ENCODE results near the gene ZNF728.
"Not testable (repeated sequence)": the region's sequence is repeated elsewhere in the genome, so short reads cannot be mapped to it uniquely, and the experiment has no call there.

ZNF728 gene

DNA sequence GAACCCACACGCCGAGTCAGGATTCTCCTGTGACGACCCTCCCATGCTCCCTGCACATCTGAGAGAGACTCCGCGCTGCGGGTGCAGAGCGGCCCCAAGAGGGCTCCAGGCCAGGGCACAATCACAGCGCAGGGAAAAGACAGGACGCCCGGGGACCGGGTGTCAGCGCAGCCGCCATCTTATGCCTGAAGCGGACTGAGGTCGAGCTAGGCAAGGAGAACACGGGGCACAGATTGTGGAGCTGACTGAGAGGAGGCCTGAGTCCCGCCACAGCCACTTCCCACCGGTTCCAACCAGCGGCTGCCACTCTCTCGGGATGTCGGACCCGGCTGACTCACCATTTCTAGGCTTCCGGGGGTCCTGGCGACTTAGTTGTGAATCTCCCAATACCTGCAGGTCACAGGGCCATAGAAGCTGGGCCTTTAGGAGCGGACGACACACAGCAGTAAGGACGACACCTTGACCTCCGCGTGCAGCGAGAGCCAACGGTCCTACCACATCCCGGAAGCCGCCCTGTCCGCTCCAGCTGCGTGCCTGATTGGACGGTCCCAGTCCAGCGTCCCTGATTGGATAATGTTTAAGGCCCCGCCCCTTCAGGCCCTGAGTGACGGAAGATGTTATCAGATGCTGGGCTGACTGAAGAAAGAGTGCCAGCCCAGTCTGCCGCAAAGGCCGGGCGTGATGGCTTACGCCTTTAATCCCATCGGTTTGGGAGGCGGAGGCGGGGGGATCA, at the start of gene ZNF728:
ZNF728 (minus strand) TSS at position 487 of the 733 bp plus-strand sequence; CDS start at position 341, 146 bp downstream.
- no peak within 1 kb of the TSS for H3K9ac ChIP-seq (ENCODE audit: low read depth, low read length)
- H3K36me3 ChIP-seq (ENCODE audit: insufficient read depth, low read length) = no peaks in the 10 kb centered on the region
- H3K4me1 ChIP-seq (ENCODE audit: insufficient read depth, low read length) = no peaks in the 10 kb centered on the region
- no peaks in the 10 kb centered on the region; the same call in 1 of the 2 replicates for H3K9me3 ChIP-seq (ENCODE audit: control insufficient read depth, insufficient read depth, low read length)

- no peaks in the 10 kb centered on the region for H3K9me3 ChIP-seq (ENCODE audit: control insufficient read depth, insufficient read depth, low read length)
- no peak overlapping the region for H3K9ac ChIP-seq (ENCODE audit: low read depth, low read length)
- H3K36me3 ChIP-seq (ENCODE audit: insufficient read depth, low read length) = no peaks in the 10 kb centered on the region
- no peaks in the 10 kb centered on the region for H3K4me1 ChIP-seq (ENCODE audit: insufficient read depth, low read length)
Measured at GRCh38 chr19:23052349-23052748, 49.4 kb upstream of the ZNF728 start.

GRCh38 chr19:23049256-23049655, 46.3 kb upstream of the ZNF728 start:
- Histone ChIP-seq H3K9me3 (ENCODE audit: control insufficient read depth, insufficient read depth, low read length) (no peaks in the 10 kb centered on the region), H3K36me3 (ENCODE audit: insufficient read depth, low read length) (no peaks in the 10 kb centered on the region), H3K9ac (ENCODE audit: low read depth, low read length) (no peak overlapping the region), H3K4me1 (ENCODE audit: insufficient read depth, low read length) (no peaks in the 10 kb centered on the region)

DNA sequence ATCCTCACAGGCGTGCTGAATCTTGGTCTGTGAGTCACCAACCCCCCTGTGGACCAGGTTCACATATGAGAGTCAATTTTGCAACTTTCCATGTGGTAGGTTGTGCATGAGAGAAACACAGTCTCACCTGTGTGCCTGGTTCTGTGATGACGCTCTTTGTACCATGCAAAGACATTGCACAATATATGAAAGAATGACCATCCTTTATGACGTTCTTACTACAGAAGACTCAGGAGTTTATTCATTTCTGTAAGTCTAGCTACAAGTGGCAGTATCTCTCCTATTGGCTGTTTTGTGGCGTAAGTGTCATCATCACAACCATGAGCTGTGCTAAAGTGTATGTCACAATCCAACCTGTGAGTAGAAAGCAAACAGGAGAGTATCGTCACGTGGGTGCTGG, 43.8 kb upstream of the ZNF728 start:
- H3K36me3 ChIP-seq (ENCODE audit: insufficient read depth, low read length) = no peaks in the 10 kb centered on the region
- H3K9me3 ChIP-seq (ENCODE audit: control insufficient read depth, insufficient read depth, low read length) = no peaks in the 10 kb centered on the region
- H3K4me1 ChIP-seq (ENCODE audit: insufficient read depth, low read length) = no peaks in the 10 kb centered on the region
- no peak overlapping the region for H3K9ac ChIP-seq (ENCODE audit: low read depth, low read length)

GRCh38 chr19:23033721-23034120, 30.7 kb upstream of the ZNF728 start:
- H3K9me3 ChIP-seq (ENCODE audit: control insufficient read depth, insufficient read depth, low read length) = no peaks in the 10 kb centered on the region
- no peak overlapping the region for H3K9ac ChIP-seq (ENCODE audit: low read depth, low read length)
- H3K36me3 ChIP-seq (ENCODE audit: insufficient read depth, low read length) = no peaks in the 10 kb centered on the region
- no peaks in the 10 kb centered on the region for H3K4me1 ChIP-seq (ENCODE audit: insufficient read depth, low read length)

DNA sequence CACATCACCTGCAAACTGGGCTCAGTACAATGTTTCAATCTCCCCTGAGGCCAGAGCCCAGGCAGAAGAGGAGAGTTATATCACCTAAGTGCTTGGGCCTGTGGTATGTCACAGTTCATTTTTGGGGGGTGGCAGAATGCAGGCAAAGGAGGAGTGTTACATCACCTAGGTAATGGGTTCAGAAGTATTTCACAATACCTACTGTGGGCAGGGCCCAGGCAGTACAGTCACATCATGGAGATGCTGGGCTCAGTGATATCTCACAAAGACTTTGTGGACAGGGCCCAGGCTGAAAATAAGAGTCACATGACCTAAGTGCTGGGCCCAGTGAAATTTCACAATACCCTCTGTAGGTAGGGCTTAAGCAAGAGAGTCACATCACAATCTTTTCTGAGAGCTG, 12.7 kb upstream of the ZNF728 start:
- H3K4me1 ChIP-seq (ENCODE audit: insufficient read depth, low read length) = no peaks in the 10 kb centered on the region
- no peak overlapping the region for H3K9ac ChIP-seq (ENCODE audit: low read depth, low read length)
- no peaks in the 10 kb centered on the region for H3K9me3 ChIP-seq (ENCODE audit: control insufficient read depth, insufficient read depth, low read length)
- H3K36me3 ChIP-seq (ENCODE audit: insufficient read depth, low read length) = no peaks in the 10 kb centered on the region

- not testable (repeated sequence) for H3K9ac ChIP-seq (ENCODE audit: low read depth, low read length); H3K4me1 ChIP-seq (ENCODE audit: insufficient read depth, low read length); H3K9me3 ChIP-seq (ENCODE audit: control insufficient read depth, insufficient read depth, low read length); H3K36me3 ChIP-seq (ENCODE audit: insufficient read depth, low read length)
Measured at GRCh38 chr19:22994957-22995356, 8.0 kb downstream of the ZNF728 start.

DNA sequence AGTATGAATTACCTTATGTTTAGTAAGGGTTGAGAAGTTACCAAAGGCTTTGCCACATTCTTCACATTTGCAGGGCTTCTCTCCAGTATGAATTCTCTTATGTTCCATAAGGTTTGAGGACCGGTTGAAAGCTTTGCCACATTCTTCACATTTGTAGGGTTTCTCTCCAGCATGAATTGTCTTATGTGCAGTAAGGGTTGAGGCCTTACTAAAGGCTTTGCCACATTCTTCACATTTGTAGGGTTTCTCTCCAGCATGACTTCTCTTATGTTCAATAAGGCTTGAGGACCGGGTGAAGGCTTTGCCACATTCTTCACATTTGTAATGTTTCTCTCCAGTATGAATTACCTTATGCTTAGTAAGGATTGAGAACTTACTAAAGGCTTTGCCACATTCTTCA, 26.7 kb downstream of the ZNF728 start:
- Histone ChIP-seq H3K9ac (ENCODE audit: low read depth, low read length) (no peak overlapping the region), H3K9me3 (ENCODE audit: control insufficient read depth, insufficient read depth, low read length) (no peaks in the 10 kb centered on the region)

DNA sequence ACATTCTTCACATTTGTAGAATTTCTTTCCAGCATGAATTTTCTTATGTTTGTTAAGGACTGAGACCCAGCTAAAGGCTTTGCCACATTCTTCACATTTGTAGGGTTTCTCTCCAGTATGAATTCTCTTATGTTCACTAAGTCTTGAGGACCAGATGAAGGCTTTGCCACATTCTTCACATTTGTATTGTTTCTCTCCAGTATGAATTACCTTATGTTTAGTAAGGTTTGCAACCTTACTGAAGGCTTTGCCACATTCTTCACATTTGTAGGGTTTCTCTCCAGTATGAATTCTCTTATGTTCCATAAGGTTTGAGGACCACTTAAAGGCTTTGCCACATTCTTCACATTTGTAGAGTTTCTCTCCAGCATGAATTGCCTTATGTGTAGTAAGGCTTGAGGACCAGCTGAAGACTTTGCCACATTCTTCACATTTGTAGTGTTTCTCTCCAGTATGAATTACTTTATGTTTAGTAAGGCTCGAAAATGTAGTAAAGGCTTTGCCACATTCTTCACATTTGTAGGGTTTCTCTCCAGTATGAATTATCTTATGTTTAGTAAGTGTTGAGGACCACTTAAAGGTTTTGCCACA, 27.3 kb downstream of the ZNF728 start:
- not testable (repeated sequence) for H3K9me3 ChIP-seq (ENCODE audit: control insufficient read depth, insufficient read depth, low read length); H3K4me1 ChIP-seq (ENCODE audit: insufficient read depth, low read length)

More for the DNA sequence above, 26.7 kb downstream of the ZNF728 start:
- no peaks in the 10 kb centered on the region for H3K36me3 ChIP-seq (ENCODE audit: insufficient read depth, low read length)
- H3K4me1 ChIP-seq (ENCODE audit: insufficient read depth, low read length) = no peaks in the 10 kb centered on the region

GRCh38 chr19:22945560-22945959, 57.4 kb downstream of the ZNF728 start:
- H3K4me1 ChIP-seq (ENCODE audit: insufficient read depth, low read length) = no peaks in the 10 kb centered on the region
- H3K9ac ChIP-seq (ENCODE audit: low read depth, low read length) = no peak overlapping the region
- peaks cover 2% of the 10 kb centered on the region; the same call in 1 of the 2 replicates for H3K9me3 ChIP-seq (ENCODE audit: control insufficient read depth, insufficient read depth, low read length)
- H3K36me3 ChIP-seq (ENCODE audit: insufficient read depth, low read length) = no peaks in the 10 kb centered on the region

More for the DNA sequence above, 27.3 kb downstream of the ZNF728 start:
- not testable (repeated sequence) for H3K9ac ChIP-seq (ENCODE audit: low read depth, low read length); H3K36me3 ChIP-seq (ENCODE audit: insufficient read depth, low read length)

- Histone ChIP-seq H3K9ac (ENCODE audit: low read depth, low read length) (no peak overlapping the region), H3K9me3 (ENCODE audit: control insufficient read depth, insufficient read depth, low read length) (peaks cover 2% of the 10 kb centered on the region; the same call in 1 of the 2 replicates), H3K36me3 (ENCODE audit: insufficient read depth, low read length) (no peaks in the 10 kb centered on the region), H3K4me1 (ENCODE audit: insufficient read depth, low read length) (no peaks in the 10 kb centered on the region)
Measured at GRCh38 chr19:22935151-22935550, 67.8 kb downstream of the ZNF728 start.

- not testable (repeated sequence) for H3K9ac ChIP-seq (ENCODE audit: low read depth, low read length); H3K9me3 ChIP-seq (ENCODE audit: control insufficient read depth, insufficient read depth, low read length); H3K36me3 ChIP-seq (ENCODE audit: insufficient read depth, low read length); H3K4me1 ChIP-seq (ENCODE audit: insufficient read depth, low read length)
Measured at GRCh38 chr19:22927576-22927975, 75.4 kb downstream of the ZNF728 start.

DNA sequence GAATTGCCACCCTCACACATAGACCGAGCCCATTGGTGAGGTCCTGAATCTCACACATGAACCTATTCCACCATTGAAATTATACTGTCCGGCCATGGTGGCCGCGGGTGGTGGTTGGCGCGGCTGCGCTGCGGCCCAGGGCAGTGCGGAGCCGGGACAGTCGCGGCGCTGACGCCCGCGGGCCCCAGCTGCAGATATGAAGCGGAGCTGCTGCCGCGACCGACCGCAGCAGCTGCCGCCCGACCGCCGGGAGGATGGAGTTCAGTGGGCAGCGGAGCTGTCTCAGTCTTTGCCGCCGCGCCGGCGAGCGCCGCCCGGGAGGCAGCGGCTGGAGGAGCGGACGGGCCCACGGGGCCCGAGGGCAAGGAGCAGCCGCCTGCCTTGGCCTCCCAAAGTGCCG, 77.8 kb downstream of the ZNF728 start:
- not testable (repeated sequence) for H3K9me3 ChIP-seq (ENCODE audit: control insufficient read depth, insufficient read depth, low read length); H3K36me3 ChIP-seq (ENCODE audit: insufficient read depth, low read length); H3K9ac ChIP-seq (ENCODE audit: low read depth, low read length); H3K4me1 ChIP-seq (ENCODE audit: insufficient read depth, low read length)
